ENCODE results near the gene SLC1A7. TPM values are rescaled to one million over a fixed set of nuclear protein-coding genes. Genes with fewer than 3 reads are reported as not detected.

SLC1A7 gene
- total and polyA plus RNA-seq, 2 of the 13 experiments (the other 11 are each of a cell fraction or from before 2014, with no cell fraction given): 0.04 to 2.0 TPM

DNA sequence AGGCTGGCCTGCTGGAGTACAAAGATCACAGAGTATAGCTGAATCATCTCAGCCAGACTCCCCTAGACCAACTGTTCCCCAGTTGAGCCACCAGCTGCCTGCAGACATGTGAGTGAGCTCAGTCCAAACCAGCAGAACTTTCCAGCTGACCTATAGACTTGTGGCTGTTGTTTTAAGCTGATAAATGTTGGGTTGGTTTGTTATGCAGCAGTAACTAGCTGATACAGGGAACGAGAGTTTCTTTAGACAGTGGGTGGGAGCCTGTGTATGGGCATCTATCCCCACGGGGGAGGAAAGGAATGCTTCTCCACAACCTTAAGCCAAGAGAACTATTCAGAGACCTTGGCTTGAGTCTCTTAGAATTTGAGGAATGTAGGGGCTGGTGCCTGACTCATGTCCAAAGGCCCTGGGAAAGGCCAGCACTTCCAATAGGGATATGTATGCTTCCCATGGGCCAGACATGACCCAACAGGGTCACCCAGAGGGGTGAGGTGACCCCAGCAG is 30.1 kb downstream of the SLC1A7 start (continued):
- TF ChIP-seq, protein P1, sequence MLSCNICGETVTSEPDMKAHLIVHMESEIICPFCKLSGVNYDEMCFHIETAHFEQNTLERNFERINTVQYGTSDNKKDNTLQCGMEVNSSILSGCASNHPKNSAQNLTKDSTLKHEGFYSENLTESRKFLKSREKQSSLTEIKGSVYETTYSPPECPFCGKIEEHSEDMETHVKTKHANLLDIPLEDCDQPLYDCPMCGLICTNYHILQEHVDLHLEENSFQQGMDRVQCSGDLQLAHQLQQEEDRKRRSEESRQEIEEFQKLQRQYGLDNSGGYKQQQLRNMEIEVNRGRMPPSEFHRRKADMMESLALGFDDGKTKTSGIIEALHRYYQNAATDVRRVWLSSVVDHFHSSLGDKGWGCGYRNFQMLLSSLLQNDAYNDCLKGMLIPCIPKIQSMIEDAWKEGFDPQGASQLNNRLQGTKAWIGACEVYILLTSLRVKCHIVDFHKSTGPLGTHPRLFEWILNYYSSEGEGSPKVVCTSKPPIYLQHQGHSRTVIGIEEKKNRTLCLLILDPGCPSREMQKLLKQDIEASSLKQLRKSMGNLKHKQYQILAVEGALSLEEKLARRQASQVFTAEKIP (CRISPR knock-in tag; IDR thresholded peaks at IDR 0.05; ENCODE audit: borderline replicate concordance): no peak
- TF ChIP-seq GATAD2A (CRISPR knock-in tag; IDR thresholded peaks at IDR 0.05): peak; percentile 42; the same call in 1 of the 2 replicates
- TF ChIP-seq MTA3 (CRISPR knock-in tag; IDR thresholded peaks at IDR 0.05): no peak
- TF ChIP-seq RXRB (CRISPR knock-in tag; IDR thresholded peaks at IDR 0.05; ENCODE audit: borderline replicate concordance): no peak
- no peak for TF ChIP-seq SIX1 (CRISPR knock-in tag; IDR thresholded peaks at IDR 0.05; ENCODE audit: borderline replicate concordance)
- no peak for TF ChIP-seq DR1 (CRISPR knock-in tag; IDR thresholded peaks at IDR 0.05)
- no peak for TF ChIP-seq DMAP1 (CRISPR knock-in tag; IDR thresholded peaks at IDR 0.05)
- TF ChIP-seq, protein P2, sequence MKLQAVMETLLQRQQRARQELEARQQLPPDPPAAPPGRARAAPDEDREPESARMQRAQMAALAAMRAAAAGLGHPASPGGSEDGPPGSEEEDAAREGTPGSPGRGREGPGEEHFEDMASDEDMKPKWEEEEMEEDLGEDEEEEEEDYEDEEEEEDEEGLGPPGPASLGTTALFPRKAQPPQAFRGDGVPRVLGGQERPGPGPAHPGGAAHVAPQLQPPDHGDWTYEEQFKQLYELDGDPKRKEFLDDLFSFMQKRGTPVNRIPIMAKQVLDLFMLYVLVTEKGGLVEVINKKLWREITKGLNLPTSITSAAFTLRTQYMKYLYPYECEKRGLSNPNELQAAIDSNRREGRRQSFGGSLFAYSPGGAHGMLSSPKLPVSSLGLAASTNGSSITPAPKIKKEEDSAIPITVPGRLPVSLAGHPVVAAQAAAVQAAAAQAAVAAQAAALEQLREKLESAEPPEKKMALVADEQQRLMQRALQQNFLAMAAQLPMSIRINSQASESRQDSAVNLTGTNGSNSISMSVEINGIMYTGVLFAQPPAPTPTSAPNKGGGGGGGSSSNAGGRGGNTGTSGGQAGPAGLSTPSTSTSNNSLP (IDR thresholded peaks at IDR 0.05; ENCODE audit: low read depth, low read length): peak; percentile 61; the same call in 1 of the 2 replicates
- TF ChIP-seq ZNF547 (CRISPR knock-in tag; IDR thresholded peaks at IDR 0.05): no peak
- no peak for TF ChIP-seq KLF11 (CRISPR knock-in tag; IDR thresholded peaks at IDR 0.05)
- TF ChIP-seq GTF3A (CRISPR knock-in tag; conservative IDR thresholded peaks at IDR 0.05): no peak
- peak; percentile 73 for TF ChIP-seq SKI (IDR thresholded peaks at IDR 0.05; ENCODE audit: partially characterized antibody)
- no peak for TF ChIP-seq CENPX (CRISPR knock-in tag; IDR thresholded peaks at IDR 0.05)
- TF ChIP-seq, protein P3, sequence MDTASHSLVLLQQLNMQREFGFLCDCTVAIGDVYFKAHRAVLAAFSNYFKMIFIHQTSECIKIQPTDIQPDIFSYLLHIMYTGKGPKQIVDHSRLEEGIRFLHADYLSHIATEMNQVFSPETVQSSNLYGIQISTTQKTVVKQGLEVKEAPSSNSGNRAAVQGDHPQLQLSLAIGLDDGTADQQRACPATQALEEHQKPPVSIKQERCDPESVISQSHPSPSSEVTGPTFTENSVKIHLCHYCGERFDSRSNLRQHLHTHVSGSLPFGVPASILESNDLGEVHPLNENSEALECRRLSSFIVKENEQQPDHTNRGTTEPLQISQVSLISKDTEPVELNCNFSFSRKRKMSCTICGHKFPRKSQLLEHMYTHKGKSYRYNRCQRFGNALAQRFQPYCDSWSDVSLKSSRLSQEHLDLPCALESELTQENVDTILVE (CRISPR knock-in tag; IDR thresholded peaks at IDR 0.05): no peak
- TF ChIP-seq, protein P4, sequence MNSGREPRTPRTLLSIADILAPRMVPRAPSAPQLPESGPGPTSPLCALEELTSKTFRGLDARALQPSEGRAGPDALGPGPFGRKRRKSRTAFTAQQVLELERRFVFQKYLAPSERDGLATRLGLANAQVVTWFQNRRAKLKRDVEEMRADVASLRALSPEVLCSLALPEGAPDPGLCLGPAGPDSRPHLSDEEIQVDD (CRISPR knock-in tag; IDR thresholded peaks at IDR 0.05; ENCODE audit: borderline replicate concordance): no peak
- TF ChIP-seq ZNF747 (CRISPR knock-in tag; IDR thresholded peaks at IDR 0.05; ENCODE audit: borderline replicate concordance): no peak
- TF ChIP-seq RBFOX2 (IDR thresholded peaks at IDR 0.05; ENCODE audit: low read depth, low read length): no peak
- no peak for TF ChIP-seq KDM2A (CRISPR knock-in tag; IDR thresholded peaks at IDR 0.05; ENCODE audit: borderline replicate concordance, low read depth)
- TF ChIP-seq ATF7 (IDR thresholded peaks at IDR 0.05): no peak
- no peak for TF ChIP-seq ATF7 (CRISPR knock-in tag; IDR thresholded peaks at IDR 0.05)
- TF ChIP-seq ZIK1 (CRISPR knock-in tag; IDR thresholded peaks at IDR 0.05; ENCODE audit: borderline replicate concordance, low read depth): no peak
- TF ChIP-seq NFYC (CRISPR knock-in tag; IDR thresholded peaks at IDR 0.05): no peak
- TF ChIP-seq, protein P5, sequence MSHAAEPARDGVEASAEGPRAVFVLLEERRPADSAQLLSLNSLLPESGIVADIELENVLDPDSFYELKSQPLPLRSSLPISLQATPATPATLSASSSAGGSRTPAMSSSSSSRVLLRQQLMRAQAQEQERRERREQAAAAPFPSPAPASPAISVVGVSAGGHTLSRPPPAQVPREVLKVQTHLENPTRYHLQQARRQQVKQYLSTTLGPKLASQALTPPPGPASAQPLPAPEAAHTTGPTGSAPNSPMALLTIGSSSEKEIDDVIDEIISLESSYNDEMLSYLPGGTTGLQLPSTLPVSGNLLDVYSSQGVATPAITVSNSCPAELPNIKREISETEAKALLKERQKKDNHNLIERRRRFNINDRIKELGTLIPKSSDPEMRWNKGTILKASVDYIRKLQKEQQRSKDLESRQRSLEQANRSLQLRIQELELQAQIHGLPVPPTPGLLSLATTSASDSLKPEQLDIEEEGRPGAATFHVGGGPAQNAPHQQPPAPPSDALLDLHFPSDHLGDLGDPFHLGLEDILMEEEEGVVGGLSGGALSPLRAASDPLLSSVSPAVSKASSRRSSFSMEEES (CRISPR knock-in tag; IDR thresholded peaks at IDR 0.05): peak; percentile 25; the same call in 1 of the 2 replicates
- no peak; the same call in 1 of the 2 replicates for TF ChIP-seq RARA (CRISPR knock-in tag; IDR thresholded peaks at IDR 0.05)

Measured in HepG2 (cell line).